H1 (cell line): ENCODE results near the gene WNT9A. TPM values are rescaled to one million over a fixed set of nuclear protein-coding genes. Genes with fewer than 3 reads are reported as not detected.

Experiments
- CTCF ChIA-PET: fragments of 300-600 bp; sonication (Branson Sonifier 250); formaldehyde crosslinking; loops from one replicate; lab custom pipeline; 2021; ENCODE audit not compliant: partially characterized antibody; lab: Charles Lee
- POLR2A ChIA-PET: fragments of 300-600 bp; sonication (Branson Sonifier 250); formaldehyde crosslinking; loops from one replicate; lab custom pipeline; 2021; ENCODE audit warnings: inconsistent platforms; ENCODE audit not compliant: partially characterized antibody; lab: Charles Lee
- DNase-seq, 2 experiments: peaks; one replicate each; pipeline versions ENCODE4 v3.0.0 to v3.0.0-alpha.2; 2010 to 2022; ENCODE audit warnings: low spot score in 2 of 2, low read depth in 1 of 2, mixed read lengths in 1 of 2
- FAIRE-seq: peaks from 2 replicates; lab custom pipeline; 2011; peaks lifted over from hg19 to GRCh38; lab: Jason Lieb, UNC
- H2AFZ ChIP-seq: 2 replicates; pipeline ENCODE4 v1.8.1; 2012; ENCODE audit warnings: low read length, inconsistent platforms
- H2AK5ac ChIP-seq: 2 replicates; pipeline ENCODE4 v1.6.1; 2013; ENCODE audit warnings: low read depth, low read length
- H2BK120ac ChIP-seq: replicated peaks from 2 replicates; pipeline ENCODE3; 2013; ENCODE audit warnings: low read depth, low read length, inconsistent platforms
- H2BK12ac ChIP-seq: 2 replicates; pipeline ENCODE4 v1.6.1; 2013; ENCODE audit warnings: low read depth, low read length
- H2BK15ac ChIP-seq: 2 replicates; pipeline ENCODE4 v1.6.1; 2013; ENCODE audit warnings: low read length
- H2BK20ac ChIP-seq: 2 replicates; pipeline ENCODE4 v1.6.1; 2013; ENCODE audit warnings: low read length
- H2BK5ac ChIP-seq: 2 replicates; pipeline ENCODE4 v1.6.1; 2013; ENCODE audit warnings: low read depth, low read length
- H3K14ac ChIP-seq: 2 replicates; pipeline ENCODE4 v1.6.1; 2013; ENCODE audit warnings: inconsistent platforms; ENCODE audit not compliant: insufficient read length
- H3K18ac ChIP-seq: 2 replicates; pipeline ENCODE4 v1.6.1; 2013; ENCODE audit warnings: low read length; ENCODE audit errors: extremely low read depth
- H3K23ac ChIP-seq: 2 replicates; pipeline ENCODE4 v1.6.1; 2013; ENCODE audit warnings: inconsistent platforms; ENCODE audit not compliant: insufficient read length
- H3K23me2 ChIP-seq: 2 replicates; pipeline ENCODE4 v1.6.1; 2013; ENCODE audit warnings: low read depth, low read length
- H3K27ac ChIP-seq: 2 replicates; pipeline ENCODE4 v1.6.1; 2011; ENCODE audit warnings: low read depth, low read length, inconsistent platforms
- H3K27me3 ChIP-seq, 4 experiments: replicated peaks in 1 of 4; 1 replicate in 1 of 4; 2 replicates in 3 of 4; pipeline versions ENCODE4 v1.6.1 to v1.8.1; 2011 to 2013; ENCODE audit warnings: low read length in 3 of 4, mild to moderate bottlenecking in 3 of 4, inconsistent platforms in 2 of 4, mixed read lengths in 2 of 4, moderate library complexity in 1 of 4; ENCODE audit not compliant: control insufficient read depth in 3 of 4, insufficient read depth in 3 of 4; ENCODE audit errors: extremely low read depth in 1 of 4
- H3K36me3 ChIP-seq, 4 experiments: 2 replicates each; pipeline versions ENCODE4 v1.6.1 to v1.8.1; 2011 to 2013; ENCODE audit warnings: mild to moderate bottlenecking in 4 of 4, low read length in 3 of 4, moderate library complexity in 2 of 4, control low read depth in 1 of 4, inconsistent platforms in 1 of 4; ENCODE audit not compliant: insufficient read depth in 4 of 4, control insufficient read depth in 2 of 4
- H3K4ac ChIP-seq: replicated peaks from 2 replicates; pipeline ENCODE3; 2013; ENCODE audit warnings: low read length, low read depth, mixed read lengths, inconsistent platforms; ENCODE audit not compliant: insufficient read length
- H3K4me1 ChIP-seq, 4 experiments: replicated peaks in 1 of 4; 1 replicate in 1 of 4; 2 replicates in 3 of 4; pipeline versions ENCODE4 v1.6.1 to v1.8.1; 2011 to 2013; ENCODE audit warnings: low read length in 3 of 4, inconsistent platforms in 2 of 4, mixed read lengths in 1 of 4; ENCODE audit not compliant: insufficient read depth in 4 of 4, control insufficient read depth in 3 of 4
- H3K4me2 ChIP-seq, 2 experiments: 2 replicates each; pipeline versions ENCODE4 v1.6.1 to v1.8.1; 2011 to 2013; ENCODE audit warnings: low read depth in 2 of 2, low read length in 2 of 2, control low read depth in 1 of 2, inconsistent platforms in 1 of 2, mild to moderate bottlenecking in 1 of 2; ENCODE audit not compliant: insufficient read depth in 1 of 2
- H3K4me3 ChIP-seq, 4 experiments: fragments of 200-600, 300-600 bp in 1 of 4; sonication (generic), shearing (Covaris generic), sonication (Bioruptor Twin) in 1 of 4; 2 replicates each; pipeline versions ENCODE4 v1.5.1 to v1.8.1; 2011 to 2016; ENCODE audit warnings: low read length in 4 of 4, low read depth in 3 of 4, control low read depth in 2 of 4, inconsistent platforms in 2 of 4, mild to moderate bottlenecking in 2 of 4, mixed read lengths in 1 of 4, moderate library complexity in 1 of 4; ENCODE audit not compliant: insufficient read depth in 2 of 4; ENCODE audit errors: extremely low read depth in 1 of 4
- H3K56ac ChIP-seq: replicated peaks from 2 replicates; pipeline ENCODE3; 2013; ENCODE audit warnings: low read depth, mild to moderate bottlenecking, mixed read lengths, low read length, inconsistent platforms; ENCODE audit not compliant: insufficient read length
- H3K79me1 ChIP-seq: 2 replicates; pipeline ENCODE4 v1.6.1; 2013; ENCODE audit warnings: low read depth, low read length, control low read depth
- H3K79me2 ChIP-seq, 2 experiments: 2 replicates each; pipeline versions ENCODE4 v1.6.1 to v1.8.1; 2012 to 2013; ENCODE audit warnings: low read length in 2 of 2, mild to moderate bottlenecking in 2 of 2, inconsistent platforms in 1 of 2; ENCODE audit not compliant: insufficient read depth in 2 of 2, control insufficient read depth in 1 of 2
- H3K9ac ChIP-seq, 4 experiments: replicated peaks in 1 of 4; 1 replicate in 1 of 4; 2 replicates in 3 of 4; pipeline versions ENCODE4 v1.6.1 to v1.8.1; 2011 to 2013; ENCODE audit warnings: low read depth in 3 of 4, low read length in 3 of 4, control low read depth in 2 of 4, mild to moderate bottlenecking in 2 of 4, moderate library complexity in 2 of 4, inconsistent platforms in 1 of 4; ENCODE audit errors: extremely low read depth in 1 of 4
- H3K9me3 ChIP-seq, 2 experiments: 2 replicates each; pipeline versions ENCODE4 v1.6.1 to v1.8.1; 2012 to 2013; ENCODE audit warnings: mild to moderate bottlenecking in 2 of 2, moderate library complexity in 2 of 2, control low read depth in 1 of 2, inconsistent platforms in 1 of 2, low read depth in 1 of 2, low read length in 1 of 2, mixed read lengths in 1 of 2; ENCODE audit not compliant: insufficient read depth in 2 of 2
- H4K20me1 ChIP-seq, 2 experiments: replicated peaks in 1 of 2; 2 replicates each; pipeline versions ENCODE3 to v1.8.1; 2011 to 2013; ENCODE audit warnings: inconsistent platforms in 2 of 2, low read length in 2 of 2, mild to moderate bottlenecking in 1 of 2; ENCODE audit not compliant: insufficient read depth in 2 of 2, control insufficient read depth in 1 of 2
- H4K5ac ChIP-seq: 2 replicates; pipeline ENCODE4 v1.6.1; 2013; ENCODE audit warnings: low read length, low read depth, mixed read lengths, inconsistent platforms; ENCODE audit not compliant: insufficient read length
- H4K8ac ChIP-seq: 2 replicates; pipeline ENCODE4 v1.8.0; 2013; ENCODE audit warnings: mild to moderate bottlenecking, moderate library complexity, low read length, inconsistent platforms; ENCODE audit not compliant: insufficient read depth; ENCODE audit errors: extremely low read depth
- H4K91ac ChIP-seq: replicated peaks from 2 replicates; pipeline ENCODE3; 2013; ENCODE audit warnings: low read length, mixed read lengths, inconsistent platforms; ENCODE audit not compliant: insufficient read length
- CTBP2 ChIP-seq: IDR thresholded peaks from 2 replicates; pipeline ENCODE4 v1.7.0; 2011; ENCODE audit warnings: borderline replicate concordance, mild to moderate bottlenecking, moderate library complexity, mixed read lengths, low read length; ENCODE audit not compliant: insufficient read depth, insufficient read length
- SP1 ChIP-seq: IDR thresholded peaks from 2 replicates; pipeline ENCODE4 v1.6.1; 2011; ENCODE audit warnings: low read depth, low read length
- TAF7 ChIP-seq: optimal IDR thresholded peaks from 2 replicates; pipeline ENCODE3; 2011; ENCODE audit warnings: low read depth, mild to moderate bottlenecking, inconsistent platforms, low read length, moderate library complexity, borderline replicate concordance
- TEAD4 ChIP-seq: IDR thresholded peaks from 2 replicates; pipeline ENCODE4 v1.6.1; 2012; ENCODE audit warnings: low read depth, low read length, inconsistent platforms, mixed read lengths
- WGBS, 2 experiments: shearing (Covaris generic) in 1 of 2; methylation state at CpG; one replicate each; pipeline versions ENCODE4 v1.1.6 to v1.1.7; 2013 to 2015; ENCODE audit warnings: low lambda C conversion rate in 2 of 2, mixed read lengths in 2 of 2, inconsistent platforms in 1 of 2, low coverage in 1 of 2, missing lambda C conversion rate in 1 of 2; ENCODE audit not compliant: insufficient replicate concordance in 2 of 2, insufficient coverage in 1 of 2, insufficient read length in 1 of 2; ENCODE audit errors: extremely low coverage in 1 of 2, missing lambda C conversion rate in 1 of 2; 5-methylcytosine and 5-hydroxymethylcytosine counted together
- polyA plus RNA-seq, 7 experiments: library from polyadenylated mRNA; depleted of rRNA in 3 of 7; stranded (reverse) in 5 of 7; unstranded in 2 of 7; fragments of >200 nt in 5 of 7; fragments of 200-250 nt in 2 of 7; gene quantifications; 1 replicate in 5 of 7; 2 replicates in 1 of 7; 4 replicates in 1 of 7; pipeline versions ENCODE4 v1.2.1 to v1.2.3, GENCODE V29; 2011 to 2013; ENCODE audit warnings: missing spikeins in 2 of 7, mixed read lengths in 2 of 7
- total RNA-seq: library from RNA; stranded (reverse); fragmentation: NEBNext Ultra II Directional; extraction: Animal tissue kit (Norgen Biotek cat#: 25700); gene quantifications from 2 replicates; pipeline ENCODE4 v1.2.1, GENCODE V29; 2021

The WNT9A gene
- total and polyA plus RNA-seq, 2 of the 8 experiments (the other 6 are each of a cell fraction or from before 2014, with no cell fraction given): 1.1 to 1.5 TPM

DNA sequence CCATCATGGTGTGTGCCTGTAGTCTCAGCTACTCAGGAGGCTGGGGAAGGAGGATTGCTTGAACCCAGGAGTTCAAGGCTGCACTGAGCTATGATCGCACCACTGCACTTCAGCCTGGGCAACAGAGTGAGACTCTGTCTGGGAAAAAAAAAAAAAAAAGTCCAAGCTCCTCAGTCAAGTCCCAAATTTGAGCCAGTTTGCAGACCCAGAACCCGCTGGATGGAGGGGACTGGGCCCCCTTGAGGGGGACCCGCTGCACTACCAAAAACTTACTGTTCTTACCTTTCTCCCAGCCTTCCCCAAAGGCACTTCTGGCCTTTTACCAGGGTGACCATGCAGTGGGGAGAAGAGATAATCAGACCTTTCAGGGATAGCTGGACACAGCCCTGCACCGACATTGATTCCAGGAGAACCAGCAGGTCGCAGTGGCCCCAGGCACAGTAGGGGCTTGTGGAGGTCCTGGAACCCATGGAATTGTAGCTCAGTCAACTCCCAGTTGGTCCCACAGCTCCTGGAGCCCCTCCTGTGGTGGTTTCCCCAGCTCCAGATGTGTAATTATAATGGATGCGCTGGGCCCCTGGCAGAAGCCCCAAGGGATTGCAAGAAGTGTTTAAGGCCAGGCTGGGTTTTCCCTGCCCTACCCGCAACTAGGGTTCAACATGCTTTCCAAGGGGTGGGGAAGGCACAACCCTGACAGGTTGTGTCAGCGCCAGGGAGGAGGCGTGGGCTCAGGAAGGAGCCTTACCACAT lies 4.1 kb upstream of the WNT9A start:
- no peak overlapping the region for H2BK15ac ChIP-seq
- H3K4me2 ChIP-seq: no peak overlapping the region
- H2AFZ ChIP-seq: no peak overlapping the region
- H3K79me2 ChIP-seq: no peaks in the 10 kb centered on the region
- H3K27me3 ChIP-seq: peaks cover 9 to 22% (median 18%) of the 10 kb centered on the region in 4 experiments
- no peak overlapping the region for H3K56ac ChIP-seq
- no peak overlapping the region for H2BK20ac ChIP-seq
- peaks cover 0 to 6% of the 10 kb centered on the region in 2 experiments; a peak in 1 of 4 replicates for H3K9me3 ChIP-seq
- H3K23ac ChIP-seq: no peak overlapping the region
- H2BK5ac ChIP-seq: no peak overlapping the region
- H3K9ac ChIP-seq: no peak overlapping the region
- H3K4me1 ChIP-seq: peaks cover 0 to 10% (median 3%) of the 10 kb centered on the region in 4 experiments; a peak in 4 of 7 replicates
- no peak for DNase-seq
- H4K20me1 ChIP-seq: peaks cover 0 to 6% of the 10 kb centered on the region in 2 experiments
- H3K18ac ChIP-seq: no peak overlapping the region
- 85% methylated on average over 9 of the region's 9 CpGs; no CpG with 5 or more reads in 1 of the 2 experiments for whole genome bisulfite sequencing, 2 experiments
- H3K14ac ChIP-seq: no peak overlapping the region
- POLR2A ChIA-PET: no interaction called here
- H2BK12ac ChIP-seq: no peak overlapping the region; the same call in 1 of the 2 replicates
- CTCF ChIA-PET: interaction anchor here (0.7 to 3.9 kb wide), 13 partner anchors 8 to 502 kb away, joined by 3 to 43 read pairs (median 6); no protein-coding TSS in a partner anchor
- peaks cover 12% of the 10 kb centered on the region for H3K23me2 ChIP-seq
- H3K79me1 ChIP-seq: no peaks in the 10 kb centered on the region
- no peaks in the 10 kb centered on the region for H3K36me3 ChIP-seq
- H4K91ac ChIP-seq: no peak overlapping the region
- no peak overlapping the region for H2BK120ac ChIP-seq
- H3K4me3 ChIP-seq: no peak overlapping the region
- no peak overlapping the region for H3K4ac ChIP-seq
- H2AK5ac ChIP-seq: no peak overlapping the region
- H3K27ac ChIP-seq: no peak overlapping the region
- FAIRE-seq: no peak
- no peak overlapping the region for H4K5ac ChIP-seq
- no peak overlapping the region for H4K8ac ChIP-seq
- TF ChIP-seq TAF7: no peak
- TF ChIP-seq SP1: no peak
- TF ChIP-seq TEAD4: no peak
- no peak for TF ChIP-seq CTBP2
